NCI-H1436 (cell line): Measurements from ENCODE around the gene MMD2.

Experiments used
- DNase-seq: peaks from one replicate; lab custom pipeline; 2025; lab: John Stamatoyannopoulos, UW

The MMD2 gene

DNA sequence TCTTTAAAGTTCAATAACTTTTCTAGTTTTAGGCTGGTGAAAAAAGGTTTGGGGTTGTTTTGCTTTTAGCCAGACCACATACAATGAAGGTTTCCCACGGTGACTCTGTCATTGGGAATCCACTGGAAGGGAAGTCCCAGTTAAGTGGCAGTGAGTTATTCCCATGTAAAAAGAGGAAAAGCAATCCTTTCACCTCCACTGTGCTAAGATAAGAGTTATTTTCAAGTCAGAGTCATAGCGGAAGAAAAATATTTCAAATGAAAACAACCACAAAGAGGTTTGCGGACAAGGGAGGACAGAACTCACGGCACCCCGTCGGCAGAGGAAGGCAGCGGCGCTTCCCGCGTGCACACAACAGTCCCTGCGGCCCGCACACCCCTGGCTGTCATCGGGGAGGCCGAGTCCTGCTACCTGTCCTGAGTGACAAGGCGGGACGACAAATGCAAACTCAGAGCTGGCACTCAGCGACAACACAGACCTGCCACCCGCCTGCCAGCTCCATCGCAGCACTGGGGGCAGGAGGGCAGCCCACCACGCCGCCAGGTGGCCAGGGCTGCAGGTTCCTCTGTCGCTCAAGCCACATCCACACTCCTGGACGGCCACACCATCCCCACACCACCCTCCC, 87.8 kb downstream of the MMD2 start:
- no peak for DNase-seq

- no peak for DNase-seq
Observed at GRCh38 chr7:4868493-4868892, 90.5 kb downstream of the MMD2 start.

GRCh38 chr7:4866528-4867496, 92.2 kb downstream of the MMD2 start:
- DNase-seq = no peak

DNA sequence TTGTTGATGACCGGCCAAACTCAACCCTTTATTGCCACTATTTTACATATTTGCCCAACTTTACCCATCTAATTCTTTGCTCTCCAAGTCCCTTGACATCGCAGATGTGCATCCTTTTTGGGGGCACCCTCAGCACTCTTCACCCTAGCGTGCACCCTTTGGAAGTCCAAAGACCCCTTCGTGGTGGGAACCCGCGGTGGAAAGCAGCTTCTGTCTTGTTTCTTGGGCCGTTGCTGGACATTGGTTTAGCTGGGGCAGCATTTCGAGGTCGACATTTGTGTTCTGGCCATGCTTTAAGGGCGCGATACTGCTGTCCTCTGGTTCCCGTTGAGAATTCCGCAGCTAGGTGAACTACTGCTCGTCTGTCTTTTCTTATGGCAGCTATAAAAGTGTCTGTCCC, 96.8 kb downstream of the MMD2 start:
- DNase-seq = no peak

- DNase-seq = no peak
Observed at GRCh38 chr7:4861673-4862072, 97.3 kb downstream of the MMD2 start, which contains the start of gene PAPOLB. Gene PAPOLB, minus strand, starts transcription at chr7:4862030. Its CDS starts 220 bp downstream, at chr7:4861810.

DNA sequence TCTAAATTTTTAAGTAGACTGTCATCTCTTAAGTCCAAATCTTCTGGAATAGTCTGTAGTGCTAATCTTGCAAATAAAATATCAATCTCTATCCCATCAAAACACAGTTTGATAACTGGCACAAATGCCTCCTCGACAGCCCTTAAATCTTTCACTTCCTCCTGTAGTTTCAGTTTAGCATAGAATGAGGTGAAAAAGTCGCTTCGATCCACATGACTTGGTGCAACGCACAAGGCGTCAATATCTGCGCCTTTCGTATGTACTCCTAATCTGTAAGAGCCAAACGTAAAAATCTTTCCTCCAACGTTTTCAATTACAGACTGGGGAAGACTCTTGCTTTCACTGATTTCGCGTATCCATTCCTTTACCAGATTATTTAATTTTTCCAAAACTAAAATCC, 97.8 kb downstream of the MMD2 start:
- DNase-seq = no peak

DNA sequence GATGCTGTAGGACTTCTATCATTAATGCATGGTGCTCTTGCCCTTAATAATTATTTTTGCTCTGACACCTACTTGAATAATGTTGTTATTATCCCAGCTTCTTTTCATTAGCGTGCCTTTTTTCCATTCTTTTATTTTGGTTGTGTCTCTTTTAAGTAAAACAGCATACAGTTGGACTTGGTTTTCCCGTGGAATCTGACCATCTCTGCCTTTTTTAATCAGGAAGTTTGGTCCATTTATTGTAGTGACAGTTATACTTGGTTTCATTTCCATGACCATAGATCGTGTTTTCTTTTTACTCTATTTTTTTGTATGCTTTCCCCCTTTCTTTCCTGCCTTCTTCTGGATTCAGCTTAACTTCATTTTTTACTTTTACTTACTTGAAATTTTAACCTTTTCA, 101.8 kb downstream of the MMD2 start:
- DNase-seq = no peak

GRCh38 chr7:4856336-4857057, 102.5 kb downstream of the MMD2 start:
- no peak for DNase-seq
